SK-N-MC (cell line): ENCODE data around the gene BAD.

ENCODE experiments used
- DNase-seq: peaks from one replicate; pipeline ENCODE4 v3.0.0-alpha.2; 2011; ENCODE audit warnings: low read depth, low spot score
- H3K27ac ChIP-seq: fragments of 200-600 bp; sonication (generic); 2 replicates; pipeline ENCODE4 v1.5.1; 2016; ENCODE audit warnings: mixed run types
- H3K36me3 ChIP-seq: fragments of 200-600 bp; sonication (generic); 2 replicates; pipeline ENCODE4 v1.6.1; 2017; ENCODE audit warnings: antibody characterized with exemption, low read length, mixed read lengths; ENCODE audit not compliant: insufficient read depth
- H3K4me3 ChIP-seq: fragments of 200-600 bp; sonication (generic); 2 replicates; pipeline ENCODE4 v1.5.1; 2016
- H3K9ac ChIP-seq: fragments of 200-600 bp; sonication (generic); 2 replicates; pipeline ENCODE4 v1.8.0; 2017; ENCODE audit warnings: mixed run types, mixed read lengths; ENCODE audit not compliant: insufficient read length
- H3K9me3 ChIP-seq: fragments of 200-600 bp; sonication (generic); 2 replicates; pipeline ENCODE4 v1.6.1; 2017; ENCODE audit warnings: low read depth, mild to moderate bottlenecking, antibody characterized with exemption, low read length, moderate library complexity, mixed read lengths
- EZH2 ChIP-seq: fragments of 200-600 bp; sonication (generic); IDR thresholded peaks from one replicate; pipeline ENCODE4 v1.6.1; 2017; ENCODE audit warnings: antibody characterized with exemption
- FOXP2 ChIP-seq: optimal IDR thresholded peaks from 2 replicates; pipeline ENCODE3; 2011; ENCODE audit warnings: mild to moderate bottlenecking, moderate library complexity; ENCODE audit not compliant: insufficient read depth; ENCODE audit errors: extremely low read length, control extremely low read depth
- POLR2AphosphoS5 ChIP-seq: IDR thresholded peaks from 2 replicates; pipeline ENCODE4 v1.6.1; 2012; ENCODE audit warnings: mild to moderate bottlenecking, low read depth, low read length, borderline replicate concordance

Gene BAD

DNA sequence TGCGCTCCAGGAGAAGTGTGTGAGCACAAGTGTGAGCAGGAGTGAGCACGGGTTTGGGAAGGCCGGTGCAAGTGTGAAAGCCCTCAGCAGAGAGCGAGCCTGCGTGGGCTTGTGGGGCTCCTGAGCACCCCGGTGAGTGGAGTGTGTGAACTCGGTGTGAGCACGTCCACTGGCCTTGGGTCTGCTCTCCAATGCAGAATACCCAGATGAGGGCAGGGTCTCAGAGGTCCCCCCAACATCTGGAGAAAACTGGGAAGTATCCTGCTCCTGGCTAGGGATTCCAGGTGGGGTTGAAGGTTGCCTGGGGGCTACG, 22.1 kb upstream of the BAD start:
- Histone ChIP-seq H3K27ac (peak overlapping the region; percentile 31; the same call in 1 of the 2 replicates), H3K9ac (peak overlapping the region; percentile 80), H3K36me3 (no peaks in the 10 kb centered on the region), H3K9me3 (no peaks in the 10 kb centered on the region), H3K4me3 (peak overlapping the region; percentile 84)
- DNase-seq = no peak
- TF ChIP-seq EZH2 (no peak), POLR2AphosphoS5 (no peak), FOXP2 (no peak)

DNA sequence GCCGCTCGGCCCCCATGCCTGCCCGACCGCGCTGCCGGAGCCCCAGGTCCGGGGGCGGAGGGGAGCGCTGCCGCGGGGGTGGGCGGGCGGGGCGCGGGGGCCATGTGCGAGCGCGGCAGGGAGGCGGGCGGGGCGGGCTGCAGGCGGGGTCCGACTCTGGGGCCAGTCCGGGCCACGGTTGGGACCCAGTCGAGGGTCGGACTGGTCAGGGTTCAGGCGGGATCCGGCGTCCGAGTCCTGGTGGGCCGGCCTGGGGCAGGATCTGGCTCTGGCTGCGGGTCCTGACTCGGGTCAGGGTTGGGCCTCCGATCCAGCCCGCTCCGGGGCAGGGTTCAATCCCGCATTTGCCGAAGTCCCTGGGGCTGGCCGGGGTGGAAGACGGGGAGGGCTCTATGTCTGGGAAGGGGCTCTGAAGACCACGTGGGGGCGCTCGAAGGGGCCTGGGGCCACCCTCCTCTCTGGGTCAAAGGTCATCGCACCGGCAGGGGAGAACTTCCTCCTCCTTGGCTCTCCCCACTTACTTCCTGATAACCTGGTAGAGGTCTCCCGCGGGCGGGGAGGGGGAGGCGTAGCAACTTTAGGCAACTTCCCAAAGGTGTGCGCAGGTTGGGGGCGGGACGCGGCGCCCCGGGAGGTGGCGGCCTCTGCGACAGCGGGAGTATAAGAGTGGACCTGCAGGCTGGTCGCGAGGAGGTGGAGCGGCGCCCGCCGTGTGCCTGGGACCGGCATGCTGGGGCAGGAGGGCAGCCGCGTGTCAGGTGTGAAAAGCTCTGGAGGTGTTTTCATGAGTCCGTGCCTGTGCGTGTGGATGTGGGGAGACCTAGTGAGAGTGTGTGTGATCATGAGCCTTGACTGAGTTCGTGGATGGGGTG, 21.5 kb upstream of the BAD start:
- Histone ChIP-seq H3K27ac (peak overlapping the region; percentile 31; the same call in 1 of the 2 replicates), H3K4me3 (peak overlapping the region; percentile 84), H3K9ac (peak overlapping the region; percentile 80), H3K9me3 (no peaks in the 10 kb centered on the region), H3K36me3 (no peaks in the 10 kb centered on the region)
- TF ChIP-seq FOXP2 (no peak), POLR2AphosphoS5 (no peak; the same call in 1 of the 2 replicates), EZH2 (no peak)
- no peak for DNase-seq

DNA sequence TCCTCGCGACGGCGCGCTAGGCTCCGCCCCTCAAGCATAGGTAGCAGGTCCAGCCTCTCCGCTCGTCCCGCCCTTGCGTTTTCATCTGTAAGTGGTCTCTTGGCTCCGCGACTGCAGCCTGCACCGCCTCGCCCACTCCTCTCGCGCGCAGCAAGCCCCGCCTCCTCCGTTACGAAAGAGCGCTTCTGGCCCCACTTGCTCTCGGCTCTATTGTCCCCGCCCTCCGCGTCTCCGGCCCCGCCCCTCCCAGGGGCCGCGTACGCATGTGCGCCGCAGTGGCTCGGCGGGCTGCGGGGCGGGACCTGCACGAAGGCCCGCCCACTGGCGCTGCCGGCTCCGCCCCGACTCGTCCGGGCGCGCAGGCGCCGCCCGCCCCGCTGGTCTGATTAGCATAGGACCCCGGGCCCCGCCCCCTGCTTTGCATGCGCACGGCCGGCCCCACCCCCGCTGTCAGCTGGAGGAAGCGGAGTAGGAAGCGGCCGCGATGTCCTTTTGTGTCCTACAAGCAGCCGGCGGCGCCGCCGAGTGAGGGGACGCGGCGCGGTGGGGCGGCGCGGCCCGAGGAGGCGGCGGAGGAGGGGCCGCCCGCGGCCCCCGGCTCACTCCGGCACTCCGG, 20.7 kb upstream of the BAD start, which contains the start of gene ESRRA:
ESRRA (plus strand) TSS at position 450 of the 616 bp plus-strand sequence. CDS start 1,656 bp downstream, outside the sequence.
- Histone ChIP-seq H3K36me3 (no peaks in the 10 kb centered on the region), H3K27ac (peak within 1 kb of the TSS; percentile 96), H3K4me3 (peak within 1 kb of the TSS; percentile 99), H3K9ac (peak within 1 kb of the TSS; percentile 94), H3K9me3 (no peaks in the 10 kb centered on the region)
- peak; percentile 96 for DNase-seq
- peak; percentile 46; the same call in 1 of the 2 replicates for TF ChIP-seq POLR2AphosphoS5
- no peak for TF ChIP-seq FOXP2
- no peak for TF ChIP-seq EZH2

DNA sequence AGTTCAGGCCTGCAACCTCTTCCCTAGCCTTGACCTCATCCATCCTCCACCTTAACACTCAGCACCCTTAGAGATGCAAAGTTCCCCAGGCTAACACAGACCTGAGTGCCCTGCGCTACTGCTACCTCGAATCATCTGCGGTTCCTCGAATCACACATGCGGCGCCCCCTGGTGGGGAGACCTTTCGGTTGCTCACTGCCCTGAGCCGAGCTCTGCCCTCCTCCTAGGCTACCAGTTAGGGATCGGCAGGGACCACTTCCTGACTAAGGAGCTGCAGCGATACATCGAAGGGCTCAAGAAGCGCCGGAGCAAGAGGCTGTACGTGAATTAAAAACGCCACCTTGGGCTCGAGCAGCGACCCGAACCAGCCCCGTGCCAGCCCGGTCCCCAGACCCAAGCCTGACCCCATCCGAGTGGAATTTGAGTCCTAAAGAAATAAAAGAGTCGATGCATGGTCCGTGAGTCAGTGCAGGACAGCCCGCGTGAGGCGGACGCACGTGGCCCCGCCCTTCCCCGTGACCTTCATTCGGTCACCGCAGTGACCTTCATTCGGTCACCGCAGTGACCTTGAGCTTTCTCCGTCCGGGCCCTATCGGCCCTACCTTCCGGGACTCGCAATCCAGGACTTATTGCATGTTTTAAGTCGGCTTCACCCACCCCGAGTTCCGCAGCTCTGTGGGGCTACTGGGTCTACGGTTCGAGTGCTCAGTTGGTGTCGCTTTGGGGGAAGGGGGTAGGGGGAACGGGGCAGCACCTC, 20.0 kb upstream of the BAD start:
- TF ChIP-seq POLR2AphosphoS5 (peak; percentile 88), FOXP2 (no peak), EZH2 (no peak)
- Histone ChIP-seq H3K4me3 (peak overlapping the region; percentile 99), H3K27ac (peak overlapping the region; percentile 96), H3K36me3 (no peaks in the 10 kb centered on the region), H3K9me3 (no peaks in the 10 kb centered on the region), H3K9ac (peak overlapping the region; percentile 94)
- DNase-seq = peak; percentile 83

DNA sequence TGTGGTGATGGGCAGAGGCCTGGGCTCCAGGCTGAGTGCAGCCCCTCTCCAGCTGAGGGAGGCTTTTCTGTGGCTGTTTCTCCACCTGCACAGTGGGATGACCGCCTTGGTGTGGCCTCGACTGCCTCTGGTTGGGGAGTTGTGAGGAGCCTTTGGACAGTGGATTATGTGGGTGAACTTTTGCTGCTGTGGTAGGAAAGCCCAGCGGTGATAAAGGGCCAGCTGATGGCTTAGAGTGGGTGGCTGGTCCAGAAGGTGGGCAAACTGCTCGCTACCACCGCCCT, 19.5 kb upstream of the BAD start:
- Histone ChIP-seq H3K27ac (no peak overlapping the region), H3K9ac (no peak overlapping the region), H3K36me3 (no peaks in the 10 kb centered on the region), H3K9me3 (no peaks in the 10 kb centered on the region), H3K4me3 (peak overlapping the region; percentile 99; the same call in 1 of the 2 replicates)
- TF ChIP-seq FOXP2 = no peak
- TF ChIP-seq POLR2AphosphoS5 = no peak
- TF ChIP-seq EZH2 = no peak
- DNase-seq = no peak

DNA sequence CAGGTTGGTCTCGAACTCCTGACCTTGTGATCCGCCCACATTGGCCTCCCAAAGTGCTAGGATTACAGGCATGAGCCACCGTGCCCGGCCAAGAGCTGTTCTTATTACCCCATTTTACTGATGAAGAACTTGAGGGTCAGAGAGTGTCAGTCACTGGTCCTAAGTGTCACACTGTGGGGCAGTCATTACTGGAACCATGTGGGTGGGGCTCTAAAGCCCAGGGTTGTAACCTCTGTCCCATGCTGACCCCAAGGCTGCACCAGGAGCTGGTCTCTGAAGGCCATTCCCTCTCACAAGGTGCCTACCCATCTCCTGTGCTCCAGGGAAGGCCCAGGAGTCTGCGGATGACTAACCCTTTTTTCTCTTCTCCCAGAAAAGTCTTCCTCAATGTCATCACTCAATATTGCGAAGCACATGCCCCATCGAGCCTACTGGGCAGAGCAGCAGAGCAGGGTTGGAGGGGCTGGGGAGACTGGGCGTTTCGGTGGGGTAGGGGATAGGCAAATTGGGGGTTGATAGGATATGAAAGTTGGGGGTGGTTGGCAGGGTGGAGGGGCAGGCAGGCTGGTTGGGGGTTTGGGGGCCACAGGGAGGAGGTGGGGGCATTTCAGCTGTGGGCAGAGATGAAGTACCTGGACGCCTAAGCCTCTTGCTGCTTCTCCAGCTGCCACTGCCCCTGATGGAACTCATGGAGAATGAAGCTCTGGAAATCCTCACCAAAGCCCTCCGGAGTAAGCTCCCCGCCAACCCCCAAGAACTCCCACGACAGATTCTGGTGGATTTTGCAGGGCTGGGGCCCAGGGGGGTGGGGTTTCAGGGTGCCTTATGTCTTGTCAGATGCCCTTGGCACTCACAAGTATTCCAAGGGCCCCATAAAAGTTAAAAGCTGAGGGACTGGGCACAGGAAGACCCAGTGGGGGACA, 18.9 kb upstream of the BAD start:
- no peak overlapping the region for H3K27ac ChIP-seq
- no peaks in the 10 kb centered on the region for H3K9me3 ChIP-seq
- no peaks in the 10 kb centered on the region for H3K36me3 ChIP-seq
- no peak overlapping the region for H3K4me3 ChIP-seq
- no peak for DNase-seq
- no peak for TF ChIP-seq POLR2AphosphoS5
- TF ChIP-seq EZH2 = no peak
- TF ChIP-seq FOXP2 = no peak
- no peak overlapping the region for H3K9ac ChIP-seq

DNA sequence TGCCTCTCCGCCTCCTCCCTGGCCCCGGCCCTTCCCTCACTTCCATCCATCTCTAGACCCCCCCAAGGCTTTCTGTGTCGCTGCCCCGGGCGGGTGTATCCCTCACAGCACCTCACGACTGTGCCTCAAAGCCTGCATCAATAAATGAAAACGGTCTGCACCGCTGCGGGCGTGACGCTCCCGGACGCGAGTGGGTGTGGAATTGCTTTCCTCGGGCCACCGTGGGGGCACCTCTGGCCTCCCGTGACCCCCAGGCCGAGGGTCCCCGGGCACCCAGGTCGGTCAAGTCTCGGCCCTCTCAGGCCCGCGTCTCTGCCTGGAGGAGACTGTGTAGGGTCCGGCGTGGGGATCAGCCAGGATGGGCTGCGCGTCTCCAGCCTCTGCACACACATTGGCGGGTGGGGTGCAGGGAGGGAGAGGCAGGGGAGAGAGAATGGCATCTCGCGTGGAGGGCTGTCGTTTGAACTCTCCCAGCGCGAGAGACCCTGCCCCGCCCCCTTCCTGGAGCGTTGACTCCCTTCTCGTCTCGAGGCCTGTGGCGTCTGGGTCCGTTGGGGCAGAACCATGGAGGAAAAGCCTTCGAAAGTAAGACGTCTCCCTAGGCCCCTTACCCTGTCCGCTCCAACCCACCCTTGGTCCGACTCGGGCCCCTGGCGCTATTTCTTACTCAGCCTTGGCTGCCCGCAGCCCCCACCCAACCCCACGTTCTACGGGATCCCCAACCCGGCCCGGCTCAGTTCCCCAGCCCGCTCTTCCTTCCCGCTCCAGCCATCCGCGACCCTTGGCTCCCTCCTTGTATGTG, 15.6 kb upstream of the BAD start, which contains the start of gene CATSPERZ:
CATSPERZ (plus strand) TSS at position 512 of the 802 bp plus-strand sequence; CDS start at position 565, 53 bp downstream.
- H3K4me3 ChIP-seq = peak within 1 kb of the TSS; percentile 60
- H3K9ac ChIP-seq = no peak within 1 kb of the TSS
- H3K27ac ChIP-seq = no peak within 1 kb of the TSS
- no peaks in the 10 kb centered on the region for H3K9me3 ChIP-seq
- H3K36me3 ChIP-seq = no peaks in the 10 kb centered on the region
- TF ChIP-seq POLR2AphosphoS5 (no peak), EZH2 (no peak), FOXP2 (no peak)
- DNase-seq = no peak
